ENCODE results near the gene SLC19A2.
A peak's percentile ranks its signal among the peaks of the same experiment; 100 is the strongest.

The SLC19A2 gene

GRCh38 chr1:169479363-169480066 is 6.2 kb downstream of the SLC19A2 start:
- no peak for DNase-seq (ENCODE audit: low read depth)
- no peak overlapping the region for H3K4me3 ChIP-seq (ENCODE audit: low read depth, low read length)

DNA sequence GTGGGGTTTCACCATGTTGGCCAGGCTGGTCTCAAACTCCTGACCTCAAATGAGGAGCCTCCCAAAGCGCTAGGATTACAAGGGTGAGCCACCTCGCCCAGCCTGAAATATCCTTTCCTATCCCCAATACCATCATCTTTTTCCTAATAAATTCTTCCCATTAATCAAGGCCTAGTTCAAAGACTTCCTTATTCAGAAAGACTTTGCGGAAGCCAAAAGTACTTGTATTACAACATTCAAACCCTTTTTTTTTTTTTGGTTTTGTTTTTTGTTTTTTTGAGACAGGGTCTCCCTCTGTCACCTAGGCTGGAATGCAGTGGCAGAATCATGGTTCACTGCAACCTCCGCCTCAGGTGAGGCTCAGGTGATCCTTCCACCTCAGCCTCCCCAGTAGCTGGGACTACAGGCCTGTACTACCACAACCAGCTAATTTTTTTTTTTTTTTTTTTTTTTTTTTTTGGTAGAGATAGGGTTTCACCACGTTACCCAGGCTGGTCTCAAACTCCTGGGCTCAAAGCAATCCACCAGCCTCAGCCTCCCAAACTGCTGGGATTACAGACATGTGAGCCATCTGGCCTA is 7.6 kb downstream of the SLC19A2 start:
- H3K4me3 ChIP-seq (ENCODE audit: low read depth, low read length) = no peak overlapping the region
- no peak for DNase-seq (ENCODE audit: low read depth)

GRCh38 chr1:169475806-169476387 is 9.8 kb downstream of the SLC19A2 start:
- DNase-seq (ENCODE audit: low read depth) = no peak
- H3K4me3 ChIP-seq (ENCODE audit: low read depth, low read length) = no peak overlapping the region

GRCh38 chr1:169474302-169474995 is 11.3 kb downstream of the SLC19A2 start:
- no peak overlapping the region for H3K4me3 ChIP-seq (ENCODE audit: low read depth, low read length)
- no peak for DNase-seq (ENCODE audit: low read depth)

DNA sequence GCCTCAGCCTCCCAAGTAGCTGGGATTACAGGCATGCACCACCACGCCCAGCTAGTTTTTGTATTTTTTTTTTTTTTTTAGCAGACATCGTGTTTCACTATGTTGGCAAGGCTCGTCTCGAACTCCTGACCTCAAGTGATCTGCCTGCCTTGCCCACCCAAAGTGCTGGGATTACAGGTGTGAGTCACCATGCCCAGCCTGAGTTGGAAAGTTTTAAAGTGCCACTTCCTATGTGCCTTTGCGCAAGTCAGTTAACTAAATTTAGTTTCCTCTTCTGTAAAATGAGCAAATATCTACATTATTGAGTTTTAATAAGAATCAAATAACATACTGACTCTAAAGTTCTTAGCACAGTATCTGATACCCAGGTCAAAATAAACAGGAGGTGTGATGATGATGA is 12.4 kb downstream of the SLC19A2 start:
- DNase-seq (ENCODE audit: low read depth) = no peak
- no peak overlapping the region for H3K4me3 ChIP-seq (ENCODE audit: low read depth, low read length)

DNA sequence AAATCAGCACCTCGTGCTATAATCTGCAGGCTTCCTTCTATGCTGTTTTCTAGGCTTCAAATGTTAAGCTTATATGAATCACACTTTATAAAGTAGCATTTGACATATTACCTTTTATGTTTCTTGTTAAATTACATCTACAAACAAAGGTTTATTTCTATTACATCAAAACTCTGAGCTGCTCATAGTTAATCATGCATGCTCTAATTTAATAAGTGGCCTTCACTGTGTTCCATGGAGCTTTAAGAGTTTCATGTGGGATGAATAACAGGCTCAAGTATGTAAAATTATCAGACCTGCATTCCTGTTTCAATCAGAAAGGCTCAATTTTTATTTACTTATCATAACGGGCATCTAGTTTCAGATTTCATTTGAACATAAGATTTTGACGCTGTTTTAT is 13.0 kb downstream of the SLC19A2 start:
- H3K4me3 ChIP-seq (ENCODE audit: low read depth, low read length) = no peak overlapping the region
- no peak for DNase-seq (ENCODE audit: low read depth)

DNA sequence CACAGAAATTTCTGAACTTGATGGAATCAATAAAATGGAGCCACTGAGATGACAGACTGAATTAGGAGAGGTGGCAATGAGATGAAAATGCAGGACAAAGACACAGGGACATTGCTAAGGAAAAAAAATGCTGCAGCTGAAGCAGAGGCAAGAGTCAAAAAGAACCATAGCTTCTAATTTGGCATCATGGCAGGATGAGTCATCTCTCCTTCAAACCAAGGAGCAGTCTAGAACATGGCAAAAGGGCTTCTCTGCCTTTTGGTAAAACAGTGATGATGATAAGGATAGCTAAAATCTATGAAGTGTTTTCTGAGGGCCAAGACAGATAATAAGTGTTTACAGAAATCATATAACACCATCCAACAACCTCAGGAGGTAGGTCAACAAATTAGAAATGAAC is 16.8 kb downstream of the SLC19A2 start:
- no peak for DNase-seq (ENCODE audit: low read depth)
- H3K4me3 ChIP-seq (ENCODE audit: low read depth, low read length) = no peak overlapping the region

DNA sequence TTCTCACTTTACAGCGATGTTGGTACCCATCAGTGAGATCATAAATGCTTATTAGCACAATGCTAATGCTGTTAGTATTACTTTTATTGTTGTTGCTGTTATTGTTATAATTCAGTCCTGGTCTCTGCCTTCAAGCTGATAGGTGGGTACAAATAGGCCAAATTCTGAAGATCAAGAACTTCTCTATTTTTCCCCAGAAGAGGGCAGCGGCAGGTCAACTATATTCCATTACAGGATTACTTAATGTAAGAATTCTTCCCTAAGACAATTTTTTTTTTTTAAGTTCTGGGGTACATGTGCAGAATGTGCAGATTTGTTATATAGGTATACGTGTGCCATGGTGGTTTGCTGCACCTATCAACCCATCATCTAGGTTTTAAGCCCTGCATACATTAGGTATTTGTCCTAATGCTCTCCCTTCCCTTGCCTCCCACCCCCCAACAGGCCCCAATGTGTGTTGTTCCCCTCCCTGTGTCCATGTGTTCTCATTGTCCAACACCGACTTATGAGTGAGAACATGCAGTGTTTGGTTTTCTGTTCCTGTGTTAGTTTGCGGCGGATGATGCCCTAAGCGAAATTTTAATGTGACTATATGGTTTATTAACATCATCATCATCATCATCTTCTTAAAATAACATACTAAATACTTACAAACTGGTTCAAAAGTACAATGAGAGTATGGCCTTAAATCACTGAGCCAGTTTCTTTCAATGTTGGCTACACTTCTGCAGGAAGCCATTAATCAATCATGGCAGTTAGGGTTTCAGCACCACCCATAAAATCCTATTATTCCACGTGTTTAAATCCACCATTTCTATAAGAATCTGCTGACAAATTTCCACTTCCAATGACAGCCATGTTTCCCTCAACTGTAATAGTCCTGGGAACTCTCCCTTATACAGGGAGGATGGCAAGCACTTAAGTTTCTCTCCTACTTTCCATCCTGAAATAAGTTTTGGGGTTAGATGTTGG is 19.2 kb downstream of the SLC19A2 start:
- no peak for DNase-seq (ENCODE audit: low read depth)
- no peak overlapping the region for H3K4me3 ChIP-seq (ENCODE audit: low read depth, low read length)

- H3K4me3 ChIP-seq (ENCODE audit: low read depth, low read length) = no peak overlapping the region
- DNase-seq (ENCODE audit: low read depth) = no peak
Measured at GRCh38 chr1:169465281-169465680, 20.5 kb downstream of the SLC19A2 start.

GRCh38 chr1:169462385-169462784 is 23.4 kb downstream of the SLC19A2 start:
- no peak for DNase-seq (ENCODE audit: low read depth)

GRCh38 chr1:169461390-169462000 is 24.2 kb downstream of the SLC19A2 start:
- DNase-seq (ENCODE audit: low read depth) = no peak
- H3K4me3 ChIP-seq (ENCODE audit: low read depth, low read length) = no peak overlapping the region

More at GRCh38 chr1:169462385-169462784, 23.4 kb downstream of the SLC19A2 start:
- H3K4me3 ChIP-seq (ENCODE audit: low read depth, low read length) = no peak overlapping the region

DNA sequence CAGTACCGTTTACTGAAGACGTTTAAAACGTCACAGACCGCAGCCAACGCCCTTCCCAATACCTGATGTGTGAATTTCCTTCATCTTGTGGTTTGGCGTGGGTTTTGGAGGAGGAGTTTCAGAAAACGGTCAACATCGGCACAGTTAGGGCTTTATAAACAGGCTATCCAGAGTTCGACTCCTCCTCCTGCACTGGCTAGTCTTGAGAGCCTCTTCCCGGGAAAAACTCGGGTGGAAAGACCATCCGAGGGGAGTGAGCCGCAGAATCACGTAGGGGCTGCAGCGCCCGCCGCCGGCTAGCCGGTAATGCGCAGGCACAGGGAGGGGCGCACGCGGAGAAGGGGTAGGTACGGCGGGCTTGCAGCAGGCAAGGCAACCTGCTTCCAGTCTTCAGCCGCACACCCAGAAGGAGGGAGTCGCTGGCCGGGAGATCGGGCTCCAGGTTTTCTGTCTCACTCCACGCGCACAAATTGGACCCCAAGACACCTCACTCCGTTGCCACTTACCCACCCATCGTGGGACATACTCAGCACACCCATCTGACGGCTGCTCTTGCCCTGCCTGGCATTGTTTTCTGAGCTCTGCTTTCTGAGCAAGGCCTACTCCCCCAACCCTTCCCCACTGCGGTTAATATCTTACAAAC is 25.4 kb downstream of the SLC19A2 start:
- peak overlapping the region; percentile 28 for H3K4me3 ChIP-seq (ENCODE audit: low read depth, low read length)
- no peak for DNase-seq (ENCODE audit: low read depth)

DNA sequence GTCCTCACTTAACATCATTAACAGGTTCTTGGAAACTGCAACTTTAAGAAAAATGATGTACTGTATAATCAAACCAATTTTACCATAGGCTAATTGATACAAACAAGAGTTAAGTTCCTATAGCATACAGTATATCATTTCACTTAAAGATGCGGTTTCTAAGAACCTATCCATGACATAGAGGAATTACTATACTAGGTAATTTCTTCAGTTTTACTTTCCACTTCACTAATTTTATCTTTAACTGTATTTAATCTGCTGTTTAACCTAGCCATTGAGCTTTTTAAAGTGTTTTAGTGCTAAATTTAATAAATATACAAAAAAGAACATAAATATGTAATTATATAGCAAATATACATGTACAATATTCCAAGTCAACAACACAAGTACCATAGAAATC is 28.3 kb downstream of the SLC19A2 start:
- no peak for DNase-seq (ENCODE audit: low read depth)
- no peak overlapping the region for H3K4me3 ChIP-seq (ENCODE audit: low read depth, low read length)

DNA sequence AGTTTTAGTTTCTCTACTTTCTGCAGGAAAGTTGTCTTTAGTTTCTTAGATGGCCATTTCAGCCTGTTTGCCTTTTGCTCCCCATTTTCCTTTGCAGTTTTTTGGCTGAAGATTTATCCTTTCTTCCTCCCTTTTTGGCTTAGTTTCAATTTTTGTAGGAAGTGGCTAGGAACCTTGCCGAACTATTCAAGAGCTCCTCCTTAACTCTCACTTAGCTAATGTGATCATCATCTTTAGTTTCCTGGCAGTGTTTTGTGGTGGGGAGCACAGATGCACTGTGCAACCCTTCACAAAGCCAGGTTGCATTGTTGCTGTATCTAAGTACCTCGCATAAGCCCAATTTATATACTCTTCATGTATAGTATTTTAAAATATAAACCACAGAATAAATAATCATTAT is 29.7 kb downstream of the SLC19A2 start:
- H3K4me3 ChIP-seq (ENCODE audit: low read depth, low read length) = no peak overlapping the region
- DNase-seq (ENCODE audit: low read depth) = no peak

- no peak for DNase-seq (ENCODE audit: low read depth)
- H3K4me3 ChIP-seq (ENCODE audit: low read depth, low read length) = no peak overlapping the region
Measured at GRCh38 chr1:169452921-169453320, 32.8 kb downstream of the SLC19A2 start.

DNA sequence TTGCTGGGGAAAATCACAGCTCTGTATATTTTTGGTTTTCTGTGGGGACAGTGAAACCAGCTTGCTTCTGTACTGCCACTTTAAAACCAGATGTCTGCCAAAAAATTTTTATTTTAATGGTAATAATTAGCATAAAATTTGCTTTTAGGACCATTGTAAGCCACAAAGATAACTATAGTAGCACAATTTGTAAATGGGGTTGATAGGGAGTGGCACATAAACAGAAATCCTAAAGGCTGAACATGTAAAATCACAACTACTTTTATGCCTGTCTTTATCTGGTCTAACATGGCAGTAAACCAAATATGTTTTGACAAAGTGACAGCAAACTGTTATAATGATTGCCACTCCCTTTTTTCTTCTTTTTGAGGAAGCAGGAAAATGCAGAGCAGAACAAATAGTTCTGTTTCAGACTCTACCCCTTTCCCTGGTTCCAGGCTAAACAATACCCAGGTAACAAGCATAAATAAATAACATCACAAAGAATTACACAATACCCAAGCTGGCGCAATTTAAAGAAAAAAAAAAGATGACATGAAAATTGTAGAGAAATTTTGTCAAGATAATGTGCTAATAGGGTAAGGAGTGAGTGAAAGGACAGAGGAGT is 34.4 kb downstream of the SLC19A2 start:
- no peak for DNase-seq (ENCODE audit: low read depth)
- no peak overlapping the region for H3K4me3 ChIP-seq (ENCODE audit: low read depth, low read length)

GRCh38 chr1:169443923-169444322 is 41.8 kb downstream of the SLC19A2 start:
- no peak overlapping the region for H3K4me3 ChIP-seq (ENCODE audit: low read depth, low read length)
- no peak for DNase-seq (ENCODE audit: low read depth)

DNA sequence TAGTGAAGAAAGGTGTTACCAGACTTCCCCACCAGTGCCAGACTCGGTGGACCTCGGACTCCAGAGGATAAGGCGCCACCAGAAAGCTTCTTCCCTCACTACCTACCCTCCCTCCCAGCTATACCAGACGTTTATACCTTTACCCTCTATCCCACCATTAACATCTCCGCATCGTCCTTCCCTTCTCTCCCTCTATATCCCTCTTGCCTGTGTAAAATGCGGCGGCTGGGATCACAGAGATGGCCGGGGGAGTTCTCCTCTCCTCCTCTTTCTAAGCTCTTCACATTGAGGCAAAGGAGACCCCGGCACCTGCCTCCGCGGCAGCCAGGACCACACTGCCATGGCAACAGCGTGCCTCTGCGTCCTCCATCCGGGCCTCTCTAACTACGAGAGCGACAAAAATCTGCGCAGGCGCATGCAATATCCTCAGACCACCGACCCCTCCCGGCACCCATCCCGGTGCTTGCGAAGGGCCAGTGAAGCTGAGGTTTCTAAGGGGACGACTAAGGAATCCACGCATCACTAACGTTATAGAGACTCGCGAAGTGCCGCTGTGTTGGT is 58.6 kb downstream of the SLC19A2 start, which contains the start of gene CCDC181:
Gene CCDC181 (minus strand): TSS at position 394 of the 561 bp plus-strand sequence. CDS start 2,547 bp downstream, outside the sequence.
- H3K4me3 ChIP-seq (ENCODE audit: low read depth, low read length) = peak within 1 kb of the TSS; percentile 69
- peak; percentile 29 for DNase-seq (ENCODE audit: low read depth)
